ENCODE measurements around the gene CBFB. TPM values are rescaled to one million over a fixed set of nuclear protein-coding genes. Genes with fewer than 3 reads are reported as not detected.

Gene CBFB
- total and polyA plus RNA-seq, 2 of the 4 experiments (the other 2 are of a cell fraction) = 44.2 to 48.0 TPM

DNA sequence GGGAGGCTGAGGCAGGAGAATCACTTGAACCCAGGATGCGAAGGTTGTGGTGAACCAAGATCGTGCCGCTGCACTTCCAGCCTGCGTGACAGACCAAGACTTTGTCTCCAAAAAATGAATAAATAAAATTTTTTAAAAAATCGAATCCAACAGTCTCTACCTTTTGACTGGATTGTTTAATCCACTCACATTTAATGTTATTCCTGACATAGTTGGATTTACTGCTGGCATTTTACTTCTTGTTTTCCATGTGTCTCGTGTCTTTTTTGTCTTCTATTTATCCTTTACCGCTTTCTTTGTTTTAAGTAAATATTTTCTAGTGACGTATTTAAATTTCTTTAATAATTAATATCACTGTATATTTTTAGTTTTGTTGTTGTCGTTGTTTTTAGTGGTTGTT lies 45.9 kb upstream of the CBFB start:
- H3K14ac ChIP-seq (replicated peaks; ENCODE audit: low read depth, low read length) = no peak overlapping the region
- no peak overlapping the region for H2AK9ac ChIP-seq (replicated peaks; ENCODE audit: low read depth, low read length, poor library complexity)
- H3K18ac ChIP-seq (ENCODE audit: low read depth, low read length) = no peak overlapping the region
- no peak overlapping the region for H2AFZ ChIP-seq (replicated peaks; ENCODE audit: low read length, poor library complexity)
- no peaks in the 10 kb centered on the region; the same call in 1 of the 2 replicates for H3K4me1 ChIP-seq (ENCODE audit: control insufficient read depth, insufficient read depth, low read length)
- no peak overlapping the region for H4K91ac ChIP-seq (ENCODE audit: insufficient read depth, low read depth, low read length)
- no peak overlapping the region for H3K4me2 ChIP-seq (ENCODE audit: low read depth, low read length)
- no peak overlapping the region for H3K4me3 ChIP-seq (ENCODE audit: insufficient read depth, low read depth, low read length)
- H2BK120ac ChIP-seq (ENCODE audit: low read depth, low read length) = no peak overlapping the region
- H3K9me3 ChIP-seq (ENCODE audit: control insufficient read depth, insufficient read depth, low read length) = no peaks in the 10 kb centered on the region
- WGBS, 2 experiments (ENCODE audit: extremely low coverage in 2 of 2, insufficient read length in 1 of 2) = 90% methylated on average over 2 of the region's 9 CpGs; no CpG with 5 or more reads in 1 of the 2 experiments
- H3K23ac ChIP-seq (ENCODE audit: low read depth, low read length) = no peak overlapping the region
- intact Hi-C loops (cut with micrococcal nuclease) (no loop called here), in situ Hi-C loops (cut with MboI; ENCODE audit: low sequenced_read_pairs) (no loop called here), dilution Hi-C loops (cut with HindIII; ENCODE audit: low sequenced_read_pairs, unreplicated experiment) (no loop called here)
- no peak overlapping the region for H2BK20ac ChIP-seq (ENCODE audit: low read depth, low read length)
- POLR2A ChIA-PET (ENCODE audit: unreplicated experiment) = interaction anchor here (0.6 kb wide), 1 partner anchor 219 kb away, joined by 8 read pairs; no protein-coding TSS in a partner anchor
- no TSS peak for BruUV-seq (replicated peaks)
- ATAC-seq (ENCODE audit: low read depth) (no peak), DNase-seq (no peak)
- no peaks in the 10 kb centered on the region for H3K27me3 ChIP-seq (ENCODE audit: control insufficient read depth, insufficient read depth, low read length)
- H4K8ac ChIP-seq (ENCODE audit: low read depth in 2 of 2, low read length in 2 of 2) = no peak overlapping the region
- H3K9ac ChIP-seq (ENCODE audit: low read depth, low read length) = no peak overlapping the region
- no peak overlapping the region for H2BK15ac ChIP-seq (ENCODE audit: low read depth, low read length)
- H3K56ac ChIP-seq (ENCODE audit: extremely low read depth, insufficient read depth, low read length) = no peak overlapping the region
- CTCF ChIA-PET = interaction anchor here (1.1 kb wide), 1 partner anchor 172 kb away, joined by 4 read pairs; no protein-coding TSS in a partner anchor
- no peaks in the 10 kb centered on the region for H4K20me1 ChIP-seq (ENCODE audit: insufficient read depth, low read length)
- no peak for TF ChIP-seq MAZ (IDR thresholded peaks at IDR 0.05; ENCODE audit: borderline replicate concordance, low read depth, low read length)
- no peak for TF ChIP-seq CHD1 (IDR thresholded peaks at IDR 0.05; ENCODE audit: low read depth, low read length)
- no peak for TF ChIP-seq FOS (IDR thresholded peaks at IDR 0.05; ENCODE audit: low read depth, low read length)
- TF ChIP-seq, protein P1, sequence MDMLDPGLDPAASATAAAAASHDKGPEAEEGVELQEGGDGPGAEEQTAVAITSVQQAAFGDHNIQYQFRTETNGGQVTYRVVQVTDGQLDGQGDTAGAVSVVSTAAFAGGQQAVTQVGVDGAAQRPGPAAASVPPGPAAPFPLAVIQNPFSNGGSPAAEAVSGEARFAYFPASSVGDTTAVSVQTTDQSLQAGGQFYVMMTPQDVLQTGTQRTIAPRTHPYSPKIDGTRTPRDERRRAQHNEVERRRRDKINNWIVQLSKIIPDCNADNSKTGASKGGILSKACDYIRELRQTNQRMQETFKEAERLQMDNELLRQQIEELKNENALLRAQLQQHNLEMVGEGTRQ (IDR thresholded peaks at IDR 0.05; ENCODE audit: low read depth, low read length) = no peak
- TF ChIP-seq MAFK (IDR thresholded peaks at IDR 0.05; ENCODE audit: low read depth, low read length) = no peak
- no peak for TF ChIP-seq CEBPB (IDR thresholded peaks at IDR 0.05; ENCODE audit: low read depth, low read length)
- TF ChIP-seq RCOR1 (IDR thresholded peaks at IDR 0.05; ENCODE audit: insufficient replicate concordance, low read length) = no peak
- TF ChIP-seq, protein P2, sequence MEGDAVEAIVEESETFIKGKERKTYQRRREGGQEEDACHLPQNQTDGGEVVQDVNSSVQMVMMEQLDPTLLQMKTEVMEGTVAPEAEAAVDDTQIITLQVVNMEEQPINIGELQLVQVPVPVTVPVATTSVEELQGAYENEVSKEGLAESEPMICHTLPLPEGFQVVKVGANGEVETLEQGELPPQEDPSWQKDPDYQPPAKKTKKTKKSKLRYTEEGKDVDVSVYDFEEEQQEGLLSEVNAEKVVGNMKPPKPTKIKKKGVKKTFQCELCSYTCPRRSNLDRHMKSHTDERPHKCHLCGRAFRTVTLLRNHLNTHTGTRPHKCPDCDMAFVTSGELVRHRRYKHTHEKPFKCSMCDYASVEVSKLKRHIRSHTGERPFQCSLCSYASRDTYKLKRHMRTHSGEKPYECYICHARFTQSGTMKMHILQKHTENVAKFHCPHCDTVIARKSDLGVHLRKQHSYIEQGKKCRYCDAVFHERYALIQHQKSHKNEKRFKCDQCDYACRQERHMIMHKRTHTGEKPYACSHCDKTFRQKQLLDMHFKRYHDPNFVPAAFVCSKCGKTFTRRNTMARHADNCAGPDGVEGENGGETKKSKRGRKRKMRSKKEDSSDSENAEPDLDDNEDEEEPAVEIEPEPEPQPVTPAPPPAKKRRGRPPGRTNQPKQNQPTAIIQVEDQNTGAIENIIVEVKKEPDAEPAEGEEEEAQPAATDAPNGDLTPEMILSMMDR (conservative IDR thresholded peaks at IDR 0.05; ENCODE audit: low read depth, low read length) = no peak
- no peak for TF ChIP-seq MXI1 (IDR thresholded peaks at IDR 0.05; ENCODE audit: borderline replicate concordance, low read depth, low read length)
- TF ChIP-seq NFE2L2 (IDR thresholded peaks at IDR 0.05; ENCODE audit: low read depth, low read length) = no peak
- no peak for TF ChIP-seq RAD21 (IDR thresholded peaks at IDR 0.05; ENCODE audit: low read length)
- H3K36me3 ChIP-seq (ENCODE audit: control insufficient read depth, insufficient read depth, low read length) = no peaks in the 10 kb centered on the region
- H2AK5ac ChIP-seq (ENCODE audit: low read depth, low read length) = no peak overlapping the region
- H4K5ac ChIP-seq (ENCODE audit: low read depth, low read length) = no peak overlapping the region
- H3K9me1 ChIP-seq (ENCODE audit: insufficient read depth, low read length) = no peaks in the 10 kb centered on the region
- no peaks in the 10 kb centered on the region for H3K79me1 ChIP-seq (ENCODE audit: low read depth in 1 of 2, low read length in 2 of 2)
- H3K4ac ChIP-seq (ENCODE audit: low read depth, low read length) = no peak overlapping the region
- H2BK5ac ChIP-seq (ENCODE audit: low read depth, low read length, poor library complexity, severe bottlenecking) = no peak overlapping the region
- no peak overlapping the region for H3K27ac ChIP-seq (ENCODE audit: insufficient read depth, low read length)

Measured in IMR-90 (cell line).